ENCODE data around the gene SLC16A5. TPM values are rescaled to one million over a fixed set of nuclear protein-coding genes. Genes with fewer than 3 reads are reported as not detected.

SLC16A5 gene
- polyA plus RNA-seq, 3 donors: 26.1 to 99.4 (median 27.0) TPM

GRCh38 chr17:75082683-75083082 is 5.1 kb upstream of the SLC16A5 start:
- no peaks in the 10 kb centered on the region for H3K36me3 Mint-ChIP-seq
- peaks cover under 1% of the 10 kb centered on the region for H3K79me2 ChIP-seq (ENCODE audit: insufficient read depth, low read length)
- H3K4me3 Mint-ChIP-seq: no peak overlapping the region
- no peaks in the 10 kb centered on the region for H3K36me3 ChIP-seq (replicated peaks in 1 of 2; ENCODE audit: control insufficient read depth in 1 of 2, insufficient read depth in 2 of 2, low read length in 2 of 2)
- H3K9ac ChIP-seq (ENCODE audit: insufficient read depth, low read length, poor library complexity, severe bottlenecking): no peak overlapping the region
- no peaks in the 10 kb centered on the region for H3K27me3 ChIP-seq (ENCODE audit: control insufficient read depth in 2 of 2, insufficient read depth in 2 of 2, low read length in 2 of 2)
- H3K9me3 Mint-ChIP-seq: peaks cover 0 to 4% (median 0%) of the 10 kb centered on the region in 7 donors
- H3K4me1 ChIP-seq (ENCODE audit: control insufficient read depth in 1 of 2, insufficient read depth in 2 of 2, low read length in 2 of 2): peaks cover 50 to 56% of the 10 kb centered on the region in 2 donors
- no peak overlapping the region for H3K27ac Mint-ChIP-seq
- 87% methylated on average over 3 of the region's 6 CpGs for WGBS (ENCODE audit: insufficient coverage)
- no peak overlapping the region for H2AFZ ChIP-seq (ENCODE audit: insufficient read depth, low read depth, low read length, poor library complexity, severe bottlenecking)
- no peaks in the 10 kb centered on the region for H4K20me1 ChIP-seq (ENCODE audit: insufficient read depth, low read length)
- peaks cover 57% of the 10 kb centered on the region for H3K4me1 Mint-ChIP-seq
- H3K4me2 ChIP-seq (replicated peaks; ENCODE audit: extremely low read depth, low read length, poor library complexity, severe bottlenecking): no peak overlapping the region
- no peaks in the 10 kb centered on the region for H3K9me3 ChIP-seq (replicated peaks in 1 of 2; ENCODE audit: control insufficient read depth in 1 of 2, insufficient read depth in 1 of 2, low read length in 2 of 2)
- peaks cover 0 to 4% (median 1%) of the 10 kb centered on the region in 3 donors for H3K27me3 Mint-ChIP-seq (ENCODE audit: low read depth in 3 of 3)
- no peak overlapping the region for H3K4me3 ChIP-seq (replicated peaks in 1 of 3; ENCODE audit: low read depth in 2 of 3, low read length in 3 of 3)
- intact Hi-C loops (cut with micrococcal nuclease): no loop called here
- TF ChIP-seq CTCF (IDR thresholded peaks at IDR 0.05): no peak
- DNase-seq: no peak
- H3K27ac ChIP-seq (ENCODE audit: low read depth in 1 of 2, low read length in 2 of 2): no peak overlapping the region

- intact Hi-C loops (cut with micrococcal nuclease): no loop called here
- H3K4me3 ChIP-seq (replicated peaks in 1 of 3; ENCODE audit: low read depth in 2 of 3, low read length in 3 of 3): no peak overlapping the region
- Mint-ChIP-seq H3K27ac (peak overlapping the region in 1 of 7 donors; percentile 1), H3K4me3 (no peak overlapping the region), H3K4me1 (peaks cover 52% of the 10 kb centered on the region), H3K9me3 (peaks cover 0 to 4% (median 0%) of the 10 kb centered on the region in 7 donors), H3K36me3 (no peaks in the 10 kb centered on the region), H3K27me3 (ENCODE audit: low read depth in 3 of 3) (peaks cover 0 to 4% (median 1%) of the 10 kb centered on the region in 3 donors)
- TF ChIP-seq CTCF (IDR thresholded peaks at IDR 0.05): no peak
- no peak overlapping the region for H2AFZ ChIP-seq (ENCODE audit: insufficient read depth, low read depth, low read length, poor library complexity, severe bottlenecking)
- DNase-seq: no peak
- no peaks in the 10 kb centered on the region for H3K36me3 ChIP-seq (replicated peaks in 1 of 2; ENCODE audit: control insufficient read depth in 1 of 2, insufficient read depth in 2 of 2, low read length in 2 of 2)
- WGBS (ENCODE audit: insufficient coverage): 70% methylated on average over 7 of the region's 14 CpGs
- no peaks in the 10 kb centered on the region for H3K9me3 ChIP-seq (replicated peaks in 1 of 2; ENCODE audit: control insufficient read depth in 1 of 2, insufficient read depth in 1 of 2, low read length in 2 of 2)
- no peak overlapping the region for H3K27ac ChIP-seq (ENCODE audit: low read depth in 1 of 2, low read length in 2 of 2)
- peaks cover 14% of the 10 kb centered on the region for H3K79me2 ChIP-seq (ENCODE audit: insufficient read depth, low read length)
- H3K27me3 ChIP-seq (ENCODE audit: control insufficient read depth in 2 of 2, insufficient read depth in 2 of 2, low read length in 2 of 2): no peaks in the 10 kb centered on the region
- H3K9ac ChIP-seq (ENCODE audit: insufficient read depth, low read length, poor library complexity, severe bottlenecking): no peak overlapping the region
- no peaks in the 10 kb centered on the region for H4K20me1 ChIP-seq (ENCODE audit: insufficient read depth, low read length)
- peaks cover 49 to 57% of the 10 kb centered on the region in 2 donors for H3K4me1 ChIP-seq (ENCODE audit: control insufficient read depth in 1 of 2, insufficient read depth in 2 of 2, low read length in 2 of 2)
- H3K4me2 ChIP-seq (replicated peaks; ENCODE audit: extremely low read depth, low read length, poor library complexity, severe bottlenecking): no peak overlapping the region
Measured at GRCh38 chr17:75084039-75084660, 3.6 kb upstream of the SLC16A5 start.

Data from CD14-positive monocyte (primary cell).